Left lung (tissue), 10 donors: Measurements from ENCODE around the gene GSC2. TPM values are rescaled to one million over a fixed set of nuclear protein-coding genes. Genes with fewer than 3 reads are reported as not detected.

Source experiments
- ATAC-seq: fragments of 200-7000 bp; cut with Tn5 transposase; one replicate; pipeline ENCODE4 v1.9.1; 2020; ENCODE audit warnings: moderate library complexity
- DNase-seq, 4 donors: peaks; one replicate each; pipeline ENCODE4 v3.0.0-alpha.2; 2013 to 2020
- H3K27ac ChIP-seq, 2 donors: fragments of 200-600 bp; sonication (generic) in 1 of 2; one replicate each; pipeline versions ENCODE4 v1.5.0 to v1.8.0; 2020 to 2021
- H3K27me3 ChIP-seq, 2 donors: fragments of 200-600 bp; sonication (generic) in 1 of 2; one replicate each; pipeline versions ENCODE4 v1.5.0 to v1.8.0; 2020 to 2021
- H3K36me3 ChIP-seq, 2 donors: fragments of 200-600 bp; sonication (generic) in 1 of 2; one replicate each; pipeline versions ENCODE4 v1.5.0 to v1.8.0; 2020 to 2021
- H3K4me1 ChIP-seq, 2 donors: fragments of 200-600 bp; one replicate each; pipeline ENCODE4 v1.8.0; 2021
- H3K4me3 ChIP-seq, 2 donors: fragments of 200-600 bp; sonication (generic) in 1 of 2; one replicate each; pipeline versions ENCODE4 v1.5.0 to v1.8.0; 2020 to 2021; ENCODE audit warnings: mild to moderate bottlenecking in 1 of 2
- H3K9me3 ChIP-seq, 2 donors: fragments of 200-600 bp; sonication (generic) in 1 of 2; one replicate each; pipeline versions ENCODE4 v1.5.0 to v1.8.0; 2020 to 2021
- intact Hi-C, 2 donors: fragments of 100-400 bp; cut with DNase I; formaldehyde crosslinking; loops; one replicate each; pipeline versions ENCODE4 v1.11.2 to v1.14.2; 2022
- polyA plus RNA-seq, 6 donors: library from polyadenylated mRNA; unstranded; fragments of 120-200 nt; gene quantifications; one replicate each; pipeline ENCODE4 v1.2.1, GENCODE V29; 2013; ENCODE audit not compliant: insufficient read length in 6 of 6
- total RNA-seq, 2 donors: library from RNA; stranded (reverse); fragmentation: NEBNext Ultra II Directional; extraction: Animal tissue kit (Norgen Biotek cat#: 25700); gene quantifications; one replicate each; pipeline ENCODE4 v1.2.1, GENCODE V29; 2021
- TF ChIP-seq, protein P1 (sequence below), 2 donors: fragments of 200-600 bp; sonication (generic) in 1 of 2; IDR thresholded peaks; one replicate each; pipeline versions ENCODE4 v1.5.0 to v1.8.0; 2021; ENCODE audit warnings: antibody characterized with exemption in 2 of 2
- donor health status: DM: no; HTN: yes; CAD: no.
- donor health status: DM: no; HTN: no; CAD: no.

The GSC2 gene
- total and polyA plus RNA-seq, 8 donors, result not detected

DNA sequence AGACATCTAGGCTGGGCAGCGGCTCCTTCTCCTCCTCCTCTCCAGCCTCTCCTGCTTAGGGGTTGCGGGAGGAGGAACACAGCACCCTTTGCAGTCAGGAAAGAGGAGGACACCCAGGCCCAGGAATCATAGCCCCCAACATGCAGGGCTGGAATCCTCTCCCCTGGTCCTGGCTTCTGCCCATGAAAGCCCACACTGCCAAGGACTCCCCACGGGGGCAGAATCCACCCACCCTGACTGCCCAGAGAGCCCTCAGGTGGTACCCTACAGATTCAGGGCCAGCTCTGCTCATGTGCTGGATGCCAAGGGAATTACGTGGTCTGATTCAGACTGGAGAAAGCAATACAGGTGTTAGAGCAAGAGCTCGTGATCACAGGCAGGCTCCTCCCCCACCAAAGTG lies 10.1 kb downstream of the GSC2 start:
- Histone ChIP-seq H3K27ac (no peak overlapping the region), H3K27me3 (no peaks in the 10 kb centered on the region), H3K9me3 (no peaks in the 10 kb centered on the region), H3K4me3 (no peak overlapping the region), H3K36me3 (peaks cover 0 to 79% of the 10 kb centered on the region in 2 donors), H3K4me1 (peaks cover 6 to 17% of the 10 kb centered on the region in 2 donors)
- TF ChIP-seq, protein P1, sequence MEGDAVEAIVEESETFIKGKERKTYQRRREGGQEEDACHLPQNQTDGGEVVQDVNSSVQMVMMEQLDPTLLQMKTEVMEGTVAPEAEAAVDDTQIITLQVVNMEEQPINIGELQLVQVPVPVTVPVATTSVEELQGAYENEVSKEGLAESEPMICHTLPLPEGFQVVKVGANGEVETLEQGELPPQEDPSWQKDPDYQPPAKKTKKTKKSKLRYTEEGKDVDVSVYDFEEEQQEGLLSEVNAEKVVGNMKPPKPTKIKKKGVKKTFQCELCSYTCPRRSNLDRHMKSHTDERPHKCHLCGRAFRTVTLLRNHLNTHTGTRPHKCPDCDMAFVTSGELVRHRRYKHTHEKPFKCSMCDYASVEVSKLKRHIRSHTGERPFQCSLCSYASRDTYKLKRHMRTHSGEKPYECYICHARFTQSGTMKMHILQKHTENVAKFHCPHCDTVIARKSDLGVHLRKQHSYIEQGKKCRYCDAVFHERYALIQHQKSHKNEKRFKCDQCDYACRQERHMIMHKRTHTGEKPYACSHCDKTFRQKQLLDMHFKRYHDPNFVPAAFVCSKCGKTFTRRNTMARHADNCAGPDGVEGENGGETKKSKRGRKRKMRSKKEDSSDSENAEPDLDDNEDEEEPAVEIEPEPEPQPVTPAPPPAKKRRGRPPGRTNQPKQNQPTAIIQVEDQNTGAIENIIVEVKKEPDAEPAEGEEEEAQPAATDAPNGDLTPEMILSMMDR (IDR thresholded peaks at IDR 0.05), result no peak
- DNase-seq (no peak), ATAC-seq (no peak)
- intact Hi-C loops, result no loop called here

DNA sequence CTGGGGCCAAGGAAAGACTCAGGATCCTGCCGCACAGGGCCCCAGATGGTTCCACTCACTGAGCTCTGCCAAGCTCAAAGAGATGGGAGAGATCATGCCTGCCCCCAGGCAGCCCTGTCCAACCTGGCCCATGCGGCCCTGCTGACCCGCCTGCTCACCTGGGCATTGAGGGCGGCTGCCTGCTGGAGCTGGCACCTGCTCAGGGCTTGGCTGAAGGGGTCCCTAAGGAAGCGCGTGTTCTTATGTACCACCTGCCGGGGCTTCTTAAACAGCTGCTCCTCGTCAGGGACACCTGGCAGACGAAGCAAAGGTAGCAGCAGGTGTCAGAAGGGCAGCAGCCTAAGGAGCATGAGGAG lies 11.1 kb downstream of the GSC2 start:
- Histone ChIP-seq H3K27ac (no peak overlapping the region), H3K36me3 (peaks cover 0 to 89% of the 10 kb centered on the region in 2 donors), H3K9me3 (no peaks in the 10 kb centered on the region), H3K4me1 (peaks cover 6 to 13% of the 10 kb centered on the region in 2 donors), H3K27me3 (no peaks in the 10 kb centered on the region), H3K4me3 (no peak overlapping the region)
- TF ChIP-seq, protein P1 (IDR thresholded peaks at IDR 0.05), result no peak
- intact Hi-C loops, result no loop called here
- no peak for ATAC-seq
- no peak for DNase-seq

GRCh38 chr22:19138217-19139000 lies 11.7 kb downstream of the GSC2 start:
- intact Hi-C loops, result no loop called here
- Histone ChIP-seq H3K4me1 (peaks cover 1 to 7% of the 10 kb centered on the region in 2 donors), H3K27me3 (no peaks in the 10 kb centered on the region), H3K9me3 (no peaks in the 10 kb centered on the region), H3K27ac (no peak overlapping the region), H3K4me3 (no peak overlapping the region), H3K36me3 (peaks cover 0 to 95% of the 10 kb centered on the region in 2 donors)
- TF ChIP-seq, protein P1 (IDR thresholded peaks at IDR 0.05), result no peak
- DNase-seq (peak in 1 of 4 donors; percentile 65), ATAC-seq (no peak)

DNA sequence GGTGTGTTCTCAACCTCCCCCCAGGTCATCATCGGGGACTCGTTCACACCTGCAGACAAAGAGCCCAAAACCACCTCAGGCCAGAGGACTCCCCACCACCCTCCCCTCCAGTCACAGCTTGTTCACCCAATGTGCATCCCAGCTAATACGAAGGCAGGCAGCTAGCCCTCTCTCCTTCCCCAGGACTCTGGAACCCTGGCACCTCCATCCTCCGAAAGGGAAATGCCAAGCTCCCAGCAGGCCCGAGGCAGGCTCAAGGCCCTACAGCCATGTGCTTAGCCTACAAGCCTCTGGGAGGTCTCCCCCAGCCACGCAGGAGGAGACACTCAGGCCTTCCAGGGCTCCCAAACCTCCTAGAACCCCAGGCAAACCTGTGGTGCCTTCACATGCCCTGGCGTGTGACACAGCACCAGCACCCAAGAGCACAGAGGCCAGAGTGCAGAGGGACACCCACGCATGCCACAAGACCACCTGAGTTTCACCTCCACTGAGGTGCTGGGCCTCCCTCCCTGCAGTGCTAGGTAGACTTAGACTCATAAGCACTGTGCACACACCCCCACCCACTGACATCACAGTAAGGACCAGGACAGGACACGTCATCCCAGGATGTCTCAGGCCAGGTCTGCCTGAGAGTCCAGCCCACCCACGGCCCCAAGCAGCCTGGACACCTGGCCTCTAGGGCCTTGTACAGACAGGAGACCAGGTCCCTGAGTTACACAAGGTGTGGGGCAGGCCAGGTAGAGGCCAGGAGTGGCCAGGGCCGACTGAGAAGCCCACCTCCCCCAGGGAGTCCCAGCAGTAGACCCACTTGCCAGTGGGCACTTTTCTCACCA lies 12.5 kb downstream of the GSC2 start:
- Histone ChIP-seq H3K9me3 (no peaks in the 10 kb centered on the region), H3K27me3 (no peaks in the 10 kb centered on the region), H3K27ac (no peak overlapping the region), H3K4me1 (no peaks in the 10 kb centered on the region), H3K4me3 (no peak overlapping the region), H3K36me3 (peaks cover 0 to 100% of the 10 kb centered on the region in 2 donors)
- DNase-seq, result no peak
- ATAC-seq, result no peak
- intact Hi-C loops, result no loop called here
- TF ChIP-seq, protein P1 (IDR thresholded peaks at IDR 0.05), result no peak

GRCh38 chr22:19136915-19137314 lies 13.2 kb downstream of the GSC2 start:
- Histone ChIP-seq H3K36me3 (peaks cover 0 to 100% of the 10 kb centered on the region in 2 donors), H3K27ac (no peak overlapping the region), H3K27me3 (no peaks in the 10 kb centered on the region), H3K4me3 (no peak overlapping the region), H3K4me1 (no peaks in the 10 kb centered on the region), H3K9me3 (no peaks in the 10 kb centered on the region)
- TF ChIP-seq, protein P1 (IDR thresholded peaks at IDR 0.05), result no peak
- ATAC-seq, result no peak
- DNase-seq, result no peak
- intact Hi-C loops, result no loop called here
